ENCODE data around the gene PRR18. TPM values are rescaled to one million over a fixed set of nuclear protein-coding genes. Genes with fewer than 3 reads are reported as not detected.

Gene PRR18
- total RNA-seq, 1 experiment from 2014 or later: 0.17 TPM

GRCh38 chr6:166305562-166306117 lies 2.6 kb downstream of the PRR18 start:
- intact Hi-C loops (cut with micrococcal nuclease; ENCODE audit: unreplicated experiment): no loop called here
- CTCF ChIA-PET: no interaction called here
- peaks cover 62% of the 10 kb centered on the region for H3K27me3 ChIP-seq (replicated peaks; ENCODE audit: insufficient read depth, low read depth, low read length, poor library complexity)
- no TSS peak for BruUV-seq (replicated peaks)
- H3K4me1 ChIP-seq (ENCODE audit: insufficient read depth, low read length, poor library complexity, severe bottlenecking): no peaks in the 10 kb centered on the region
- no peak overlapping the region for H3K27ac ChIP-seq (ENCODE audit: low read depth, low read length, poor library complexity, severe bottlenecking)
- no peaks in the 10 kb centered on the region for H3K9me3 ChIP-seq (ENCODE audit: low read depth, low read length, poor library complexity, severe bottlenecking)
- no peak for DNase-seq (ENCODE audit: low spot score)
- POLR2A ChIA-PET (ENCODE audit: low non-redundant PET): no interaction called here
- no peaks in the 10 kb centered on the region for H3K36me3 ChIP-seq (ENCODE audit: insufficient read depth, low read length, poor library complexity, severe bottlenecking)
- TF ChIP-seq EZH2 (IDR thresholded peaks at IDR 0.05; ENCODE audit: borderline replicate concordance, low read depth, low read length, poor library complexity, severe bottlenecking) (no peak), CTCF (conservative IDR thresholded peaks at IDR 0.05; ENCODE audit: low read depth, low read length) (no peak)
- H3K4me3 ChIP-seq (ENCODE audit: low read depth, low read length, poor library complexity, severe bottlenecking): no peak overlapping the region

GRCh38 chr6:166304106-166304505 lies 4.1 kb downstream of the PRR18 start:
- POLR2A ChIA-PET (ENCODE audit: low non-redundant PET): no interaction called here
- H3K9me3 ChIP-seq (ENCODE audit: low read depth, low read length, poor library complexity, severe bottlenecking): no peaks in the 10 kb centered on the region
- CTCF ChIA-PET: no interaction called here
- no TSS peak for BruUV-seq (replicated peaks)
- H3K27ac ChIP-seq (ENCODE audit: low read depth, low read length, poor library complexity, severe bottlenecking): no peak overlapping the region
- H3K4me1 ChIP-seq (ENCODE audit: insufficient read depth, low read length, poor library complexity, severe bottlenecking): no peaks in the 10 kb centered on the region
- peaks cover 54% of the 10 kb centered on the region for H3K27me3 ChIP-seq (replicated peaks; ENCODE audit: insufficient read depth, low read depth, low read length, poor library complexity)
- intact Hi-C loops (cut with micrococcal nuclease; ENCODE audit: unreplicated experiment): no loop called here
- H3K36me3 ChIP-seq (ENCODE audit: insufficient read depth, low read length, poor library complexity, severe bottlenecking): no peaks in the 10 kb centered on the region
- no peak for TF ChIP-seq EZH2 (IDR thresholded peaks at IDR 0.05; ENCODE audit: borderline replicate concordance, low read depth, low read length, poor library complexity, severe bottlenecking)
- TF ChIP-seq CTCF (conservative IDR thresholded peaks at IDR 0.05; ENCODE audit: low read depth, low read length): no peak
- no peak overlapping the region for H3K4me3 ChIP-seq (ENCODE audit: low read depth, low read length, poor library complexity, severe bottlenecking)
- DNase-seq (ENCODE audit: low spot score): no peak

GRCh38 chr6:166301611-166302529 lies 6.3 kb downstream of the PRR18 start:
- DNase-seq (ENCODE audit: low spot score): no peak
- no peak overlapping the region for H3K27ac ChIP-seq (ENCODE audit: low read depth, low read length, poor library complexity, severe bottlenecking)
- no peak overlapping the region for H3K4me3 ChIP-seq (ENCODE audit: low read depth, low read length, poor library complexity, severe bottlenecking)
- intact Hi-C loops (cut with micrococcal nuclease; ENCODE audit: unreplicated experiment): no loop called here
- H3K27me3 ChIP-seq (replicated peaks; ENCODE audit: insufficient read depth, low read depth, low read length, poor library complexity): peaks cover 32% of the 10 kb centered on the region
- TF ChIP-seq CTCF (conservative IDR thresholded peaks at IDR 0.05; ENCODE audit: low read depth, low read length): no peak
- BruUV-seq (replicated peaks): no TSS peak
- no peaks in the 10 kb centered on the region for H3K9me3 ChIP-seq (ENCODE audit: low read depth, low read length, poor library complexity, severe bottlenecking)
- no peaks in the 10 kb centered on the region for H3K36me3 ChIP-seq (ENCODE audit: insufficient read depth, low read length, poor library complexity, severe bottlenecking)
- ChIA-PET CTCF (no interaction called here), POLR2A (ENCODE audit: low non-redundant PET) (no interaction called here)
- no peaks in the 10 kb centered on the region for H3K4me1 ChIP-seq (ENCODE audit: insufficient read depth, low read length, poor library complexity, severe bottlenecking)
